H9 (cell line): Measurements from ENCODE around the gene PLN. TPM values are rescaled to one million over a fixed set of nuclear protein-coding genes. Genes with fewer than 3 reads are reported as not detected.

Experiments
- DNase-seq: peaks from one replicate; pipeline ENCODE4 v3.0.0-alpha.2; 2017
- H2AFZ ChIP-seq: one replicate; pipeline ENCODE4 v1.6.1; 2013; ENCODE audit warnings: mild to moderate bottlenecking, low read length, control low read depth, moderate library complexity
- H2AK5ac ChIP-seq: 2 replicates; pipeline ENCODE4 v1.6.1; 2013; ENCODE audit warnings: low read length, control low read depth, mixed read lengths; ENCODE audit not compliant: insufficient read length
- H2BK120ac ChIP-seq: one replicate; pipeline ENCODE4 v1.6.1; 2013; ENCODE audit warnings: low read depth, mild to moderate bottlenecking, low read length, control low read depth, inconsistent platforms; ENCODE audit not compliant: poor library complexity, severe bottlenecking
- H2BK12ac ChIP-seq: 2 replicates; pipeline ENCODE4 v1.6.1; 2013; ENCODE audit warnings: low read length, control low read depth, mixed read lengths, low read depth; ENCODE audit not compliant: insufficient read length
- H2BK15ac ChIP-seq: 2 replicates; pipeline ENCODE4 v1.6.1; 2013; ENCODE audit warnings: low read depth, low read length, control low read depth
- H2BK20ac ChIP-seq: one replicate; pipeline ENCODE4 v1.6.1; 2013; ENCODE audit warnings: low read depth, mild to moderate bottlenecking, low read length, control low read depth, inconsistent platforms; ENCODE audit not compliant: poor library complexity, severe bottlenecking
- H2BK5ac ChIP-seq: 2 replicates; pipeline ENCODE4 v1.6.1; 2013; ENCODE audit warnings: low read length, control low read depth, mixed read lengths; ENCODE audit not compliant: insufficient read length
- H3K14ac ChIP-seq: 2 replicates; pipeline ENCODE4 v1.6.1; 2013; ENCODE audit warnings: low read length, control low read depth; ENCODE audit not compliant: insufficient read depth
- H3K18ac ChIP-seq: 2 replicates; pipeline ENCODE4 v1.6.1; 2013; ENCODE audit warnings: low read depth, mild to moderate bottlenecking, mixed read lengths, low read length, control low read depth; ENCODE audit not compliant: insufficient read length
- H3K23ac ChIP-seq: 2 replicates; pipeline ENCODE4 v1.6.1; 2013; ENCODE audit warnings: low read length, control low read depth, mixed read lengths, low read depth; ENCODE audit not compliant: insufficient read length
- H3K23me2 ChIP-seq: 2 replicates; pipeline ENCODE4 v1.6.1; 2013; ENCODE audit warnings: low read depth, mild to moderate bottlenecking, mixed read lengths, low read length, control low read depth; ENCODE audit not compliant: insufficient read length, poor library complexity, severe bottlenecking
- H3K27ac ChIP-seq: 2 replicates; pipeline ENCODE4 v1.5.1; 2013; ENCODE audit warnings: low read length, control low read depth, mixed read lengths, low read depth; ENCODE audit not compliant: insufficient read length
- H3K27me3 ChIP-seq: 2 replicates; pipeline ENCODE4 v1.6.1; 2013; ENCODE audit warnings: low read length, control low read depth, inconsistent platforms; ENCODE audit not compliant: insufficient read depth
- H3K4ac ChIP-seq: 2 replicates; pipeline ENCODE4 v1.6.1; 2013; ENCODE audit warnings: low read depth, mild to moderate bottlenecking, control low read depth, inconsistent platforms, low read length, moderate library complexity
- H3K4me1 ChIP-seq: 2 replicates; pipeline ENCODE4 v1.6.1; 2013; ENCODE audit warnings: low read length, control low read depth, inconsistent platforms; ENCODE audit not compliant: insufficient read depth
- H3K4me2 ChIP-seq: 2 replicates; pipeline ENCODE4 v1.6.1; 2013; ENCODE audit warnings: low read length, control low read depth, mixed read lengths; ENCODE audit not compliant: insufficient read length, insufficient read depth
- H3K56ac ChIP-seq: 2 replicates; pipeline ENCODE4 v1.6.1; 2013; ENCODE audit warnings: low read depth, mild to moderate bottlenecking, mixed read lengths, low read length, control low read depth; ENCODE audit not compliant: insufficient read length
- H3K79me1 ChIP-seq: 2 replicates; pipeline ENCODE4 v1.6.1; 2013; ENCODE audit warnings: low read depth, mild to moderate bottlenecking, moderate library complexity, low read length, control low read depth, inconsistent platforms; ENCODE audit not compliant: insufficient read depth, poor library complexity, severe bottlenecking
- H3K79me2 ChIP-seq: 2 replicates; pipeline ENCODE4 v1.6.1; 2013; ENCODE audit warnings: low read length, control low read depth, inconsistent platforms; ENCODE audit not compliant: insufficient read depth
- H3K9ac ChIP-seq: 2 replicates; pipeline ENCODE4 v1.6.1; 2013; ENCODE audit warnings: low read length, control low read depth, mixed read lengths; ENCODE audit not compliant: insufficient read length; ENCODE audit errors: extremely low read depth
- H3K9me3 ChIP-seq: one replicate; pipeline ENCODE4 v1.6.1; 2013; ENCODE audit warnings: low read depth, low read length, inconsistent platforms; ENCODE audit not compliant: control insufficient read depth
- H3T11ph ChIP-seq: one replicate; pipeline ENCODE4 v1.6.1; 2013; ENCODE audit warnings: mild to moderate bottlenecking, low read length, control low read depth, inconsistent platforms
- H4K20me1 ChIP-seq: one replicate; pipeline ENCODE4 v1.6.1; 2013; ENCODE audit not compliant: control insufficient read depth, insufficient read length, insufficient read depth
- H4K5ac ChIP-seq: 2 replicates; pipeline ENCODE4 v1.6.1; 2013; ENCODE audit warnings: low read depth, mild to moderate bottlenecking, mixed read lengths, low read length, control low read depth; ENCODE audit not compliant: insufficient read length
- H4K8ac ChIP-seq: replicated peaks from 2 replicates; pipeline ENCODE4 v1.6.1; 2013; ENCODE audit warnings: low read length, control low read depth, mixed read lengths, low read depth; ENCODE audit not compliant: insufficient read length
- H4K91ac ChIP-seq: 2 replicates; pipeline ENCODE4 v1.6.1; 2013; ENCODE audit warnings: low read depth, mild to moderate bottlenecking, moderate library complexity, mixed read lengths, low read length, control low read depth; ENCODE audit not compliant: insufficient read length
- H3K27ac Mint-ChIP-seq, 3 experiments: 2 replicates in 2 of 3; 3 replicates in 1 of 3; pipeline ENCODE4 v1.8.0; 2020 to 2021; ENCODE audit warnings: mixed read lengths in 3 of 3, mild to moderate bottlenecking in 1 of 3, moderate library complexity in 1 of 3
- H3K27me3 Mint-ChIP-seq: 2 replicates; pipeline ENCODE4 v1.8.0; 2021; ENCODE audit warnings: low read depth, mild to moderate bottlenecking, moderate library complexity, mixed read lengths
- H3K36me3 Mint-ChIP-seq, 3 experiments: 2 replicates in 2 of 3; 3 replicates in 1 of 3; pipeline ENCODE4 v1.8.0; 2020 to 2021; ENCODE audit warnings: low read depth in 3 of 3, mixed read lengths in 3 of 3; ENCODE audit not compliant: insufficient read depth in 1 of 3
- H3K4me1 Mint-ChIP-seq, 2 experiments: 2 replicates each; pipeline ENCODE4 v1.8.0; 2020; ENCODE audit warnings: mixed read lengths in 2 of 2
- H3K4me3 Mint-ChIP-seq, 2 experiments: 2 replicates in 1 of 2; 3 replicates in 1 of 2; pipeline ENCODE4 v1.8.0; 2020 to 2021; ENCODE audit warnings: mild to moderate bottlenecking in 2 of 2, mixed read lengths in 2 of 2, moderate library complexity in 1 of 2
- H3K9me3 Mint-ChIP-seq, 2 experiments: 2 replicates in 1 of 2; 3 replicates in 1 of 2; pipeline ENCODE4 v1.8.0; 2020; ENCODE audit warnings: mild to moderate bottlenecking in 2 of 2, mixed read lengths in 2 of 2, moderate library complexity in 1 of 2
- WGBS: extraction: QIAGEN DNeasy Blood & Tissue Kit; methylation state at CpG from one replicate; pipeline ENCODE4 v1.1.7; 2013; ENCODE audit warnings: missing lambda C conversion rate, low lambda C conversion rate, mixed read lengths; ENCODE audit not compliant: insufficient read length; ENCODE audit errors: extremely low coverage; 5-methylcytosine and 5-hydroxymethylcytosine counted together
- total RNA-seq: library from RNA; stranded (reverse); gene quantifications from 2 replicates; pipeline ENCODE4 v1.2.1, GENCODE V29; 2021
- TF ChIP-seq, protein P1 (sequence below): fragments of 200-600 bp; sonication (generic); conservative IDR thresholded peaks from 3 replicates; pipeline ENCODE4 v1.8.0; 2021; ENCODE audit warnings: antibody characterized with exemption, mild to moderate bottlenecking

PLN gene
- total RNA-seq, 1 experiment from 2014 or later, result not detected

DNA sequence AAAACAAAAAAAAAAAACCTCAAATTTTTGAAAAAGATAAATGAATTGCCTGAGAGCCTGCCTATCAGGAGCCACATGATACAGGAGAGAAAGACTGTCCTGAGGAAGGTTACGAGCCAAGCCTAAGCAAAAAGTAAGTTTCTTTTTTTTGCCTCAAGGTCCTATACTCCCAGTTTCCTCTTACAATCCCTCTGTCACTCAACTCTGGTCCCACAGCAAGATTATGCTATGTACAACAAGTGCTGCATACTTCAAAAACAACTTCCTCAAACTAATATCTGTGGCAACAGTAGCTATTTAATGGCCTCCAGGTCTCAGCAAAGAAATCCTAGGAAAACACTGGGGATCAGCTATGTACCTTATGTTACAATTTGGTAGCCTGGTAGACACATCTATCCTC lies 46.8 kb downstream of the PLN start:
- Histone ChIP-seq H3K23me2 (no peaks in the 10 kb centered on the region), H4K20me1 (no peaks in the 10 kb centered on the region), H4K91ac (no peak overlapping the region), H2BK12ac (no peak overlapping the region), H4K8ac (no peak overlapping the region), H2BK120ac (no peak overlapping the region), H3K14ac (no peak overlapping the region), H2BK20ac (no peak overlapping the region), H2BK5ac (no peak overlapping the region), H3K4me1 (peaks cover 4% of the 10 kb centered on the region), H2AK5ac (no peak overlapping the region), H3K56ac (no peak overlapping the region), H3K23ac (no peak overlapping the region), H3K79me2 (no peaks in the 10 kb centered on the region), H3K9ac (no peak overlapping the region), H3K79me1 (peaks cover 2% of the 10 kb centered on the region), H3K27me3 (no peaks in the 10 kb centered on the region), H2BK15ac (no peak overlapping the region), H3K9me3 (no peaks in the 10 kb centered on the region), H3K4ac (no peak overlapping the region), H3T11ph (no peak overlapping the region), H4K5ac (no peak overlapping the region), H3K18ac (no peak overlapping the region), H2AFZ (no peak overlapping the region), H3K27ac (no peak overlapping the region), H3K4me2 (no peak overlapping the region)
- Mint-ChIP-seq H3K36me3 (no peaks in the 10 kb centered on the region; a peak in 1 of 7 replicates), H3K4me3 (no peak overlapping the region), H3K9me3 (no peaks in the 10 kb centered on the region; a peak in 2 of 5 replicates), H3K27me3 (no peaks in the 10 kb centered on the region), H3K4me1 (peaks cover 34 to 37% of the 10 kb centered on the region in 2 experiments), H3K27ac (no peak overlapping the region)
- no CpG with 5 or more reads among the region's 1 CpG for WGBS
- TF ChIP-seq, protein P1, sequence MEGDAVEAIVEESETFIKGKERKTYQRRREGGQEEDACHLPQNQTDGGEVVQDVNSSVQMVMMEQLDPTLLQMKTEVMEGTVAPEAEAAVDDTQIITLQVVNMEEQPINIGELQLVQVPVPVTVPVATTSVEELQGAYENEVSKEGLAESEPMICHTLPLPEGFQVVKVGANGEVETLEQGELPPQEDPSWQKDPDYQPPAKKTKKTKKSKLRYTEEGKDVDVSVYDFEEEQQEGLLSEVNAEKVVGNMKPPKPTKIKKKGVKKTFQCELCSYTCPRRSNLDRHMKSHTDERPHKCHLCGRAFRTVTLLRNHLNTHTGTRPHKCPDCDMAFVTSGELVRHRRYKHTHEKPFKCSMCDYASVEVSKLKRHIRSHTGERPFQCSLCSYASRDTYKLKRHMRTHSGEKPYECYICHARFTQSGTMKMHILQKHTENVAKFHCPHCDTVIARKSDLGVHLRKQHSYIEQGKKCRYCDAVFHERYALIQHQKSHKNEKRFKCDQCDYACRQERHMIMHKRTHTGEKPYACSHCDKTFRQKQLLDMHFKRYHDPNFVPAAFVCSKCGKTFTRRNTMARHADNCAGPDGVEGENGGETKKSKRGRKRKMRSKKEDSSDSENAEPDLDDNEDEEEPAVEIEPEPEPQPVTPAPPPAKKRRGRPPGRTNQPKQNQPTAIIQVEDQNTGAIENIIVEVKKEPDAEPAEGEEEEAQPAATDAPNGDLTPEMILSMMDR, result no peak
- DNase-seq, result no peak
